Measurements from ENCODE around the gene METTL9.
A peak's percentile ranks its signal among the peaks of the same experiment; 100 is the strongest.

- TF ChIP-seq CTCF (IDR thresholded peaks at IDR 0.05), result peak; percentile 4 to 31 (median 18)
- no peak for TF ChIP-seq POLR2A (IDR thresholded peaks at IDR 0.05)
Measured at GRCh38 chr16:21684199-21684598, 84.8 kb downstream of the METTL9 start.

All from right lobe of liver (tissue), 4 donors.